Ovary (tissue), 9 donors: ENCODE measurements around the gene GATA3. TPM values are rescaled to one million over a fixed set of nuclear protein-coding genes. Genes with fewer than 3 reads are reported as not detected.

Source experiments
- DNase-seq, 5 donors: peaks; one replicate each; pipeline ENCODE4 v3.0.0-alpha.2; 2019 to 2020
- H3K27ac ChIP-seq, 2 donors: fragments of 200-600 bp; one replicate each; pipeline versions ENCODE4 v1.5.1 to v1.8.0; 2019 to 2022
- H3K27me3 ChIP-seq: fragments of 200-600 bp; one replicate; pipeline ENCODE4 v1.8.0; 2022
- H3K36me3 ChIP-seq: fragments of 200-600 bp; sonication (generic); one replicate; pipeline ENCODE4 v1.5.1; 2019
- H3K4me1 ChIP-seq: one replicate; pipeline ENCODE4 v1.8.1; 2013; ENCODE audit warnings: mild to moderate bottlenecking, moderate library complexity; ENCODE audit not compliant: insufficient read depth
- H3K4me3 ChIP-seq: fragments of 200-600 bp; sonication (generic); one replicate; pipeline ENCODE4 v1.5.1; 2017
- H3K9me3 ChIP-seq, 2 donors: fragments of 200-600 bp in 1 of 2; sonication (generic) in 1 of 2; one replicate each; pipeline versions ENCODE4 v1.5.1 to v1.8.1; 2013 to 2019; ENCODE audit warnings: mild to moderate bottlenecking in 1 of 2, moderate library complexity in 1 of 2
- CTCF ChIP-seq, 3 donors: fragments of 450-650 bp in 2 of 3; fragments of 200-600 bp in 1 of 3; IDR thresholded peaks; one replicate each; pipeline versions ENCODE4 v1.5.1 to v1.8.0; 2016 to 2022; ENCODE audit warnings: antibody characterized with exemption in 3 of 3, mild to moderate bottlenecking in 1 of 3
- EP300 ChIP-seq: sonication (generic); formaldehyde crosslinking; IDR thresholded peaks from one replicate; pipeline ENCODE4 v1.6.1; 2017; ENCODE audit warnings: antibody characterized with exemption
- POLR2A ChIP-seq: fragments of 450-650 bp; IDR thresholded peaks from one replicate; pipeline ENCODE4 v1.6.1; 2017; ENCODE audit warnings: antibody characterized with exemption, mild to moderate bottlenecking, moderate library complexity
- WGBS, 3 donors: extraction: QIAGEN DNeasy Blood & Tissue Kit in 1 of 3; methylation state at CpG; one replicate each; pipeline versions ENCODE4 v1.1.5 to v1.1.7; 2013 to 2017; 5-methylcytosine and 5-hydroxymethylcytosine counted together
- intact Hi-C, 4 donors: fragments of 100-400 bp; cut with DNase I; formaldehyde crosslinking; loops; one replicate each; pipeline versions ENCODE4 v1.11.0 to v1.15.1; 2022 to 2023
- polyA plus RNA-seq, 2 donors: library from polyadenylated mRNA; stranded (reverse); fragments of 200-250 nt in 1 of 2; fragments of 350-450 nt in 1 of 2; fragmentation: Illumina TruSeq in 1 of 2; extraction: RNeasy Lipid Tissue Mini Kit (QIAGEN cat#74804) in 1 of 2; gene quantifications; one replicate each; pipeline ENCODE4 v1.2.3, GENCODE V29; 2013 to 2014
- total RNA-seq, 7 donors: library from RNA; depleted of rRNA in 2 of 7; stranded (reverse); fragments of >200 nt in 2 of 7; fragmentation: NEBNext Ultra II Directional in 3 of 7; extraction: Animal tissue kit (Norgen Biotek cat#: 25700) in 3 of 7; gene quantifications; one replicate each; pipeline versions ENCODE4 v1.1.0 to v1.2.4, GENCODE V29; 2016 to 2023
- donor health status: DM: no; HTN: no; CAD: no; lungs with moderate emphysema.
- donor health status: DM: no; HTN: no; CAD: no.
- donor health status: Bipolar disorder and iron deficiency.
- donor health status: DM: yes; HTN: yes; CAD: no.
- donor health status: DM: no; HTN: no; CAD: no.
- donor health status: DM: yes; HTN: yes; CAD: no.

Gene GATA3
- total and polyA plus RNA-seq, 9 donors: 0.15 to 0.48 (median 0.38) TPM; not detected in 2

- H3K4me3 ChIP-seq: no peak overlapping the region
- no peaks in the 10 kb centered on the region for H3K36me3 ChIP-seq
- 38 to 53% (median 39%) methylated on average over 8 of the region's 8 CpGs for WGBS, 3 donors
- no peaks in the 10 kb centered on the region for H3K27me3 ChIP-seq
- H3K4me1 ChIP-seq: no peaks in the 10 kb centered on the region
- H3K27ac ChIP-seq: no peak overlapping the region
- DNase-seq: no peak
- intact Hi-C loops: no loop called here
- no peaks in the 10 kb centered on the region for H3K9me3 ChIP-seq
- TF ChIP-seq POLR2A: no peak
These were observed 49.1 kb downstream of the GATA3 start for GRCh38 chr10:8103543-8103942.

- WGBS, 3 donors: 50 to 72% (median 55%) methylated on average over 3 of the region's 3 CpGs
- H3K27me3 ChIP-seq: no peaks in the 10 kb centered on the region
These were observed 49.5 kb downstream of the GATA3 start for GRCh38 chr10:8104005-8104404.

GRCh38 chr10:8104721-8105120 is 50.2 kb downstream of the GATA3 start:
- Histone ChIP-seq H3K36me3 (no peaks in the 10 kb centered on the region), H3K9me3 (no peaks in the 10 kb centered on the region), H3K27ac (no peak overlapping the region), H3K4me1 (no peaks in the 10 kb centered on the region), H3K27me3 (no peaks in the 10 kb centered on the region), H3K4me3 (no peak overlapping the region)
- TF ChIP-seq POLR2A: no peak
- TF ChIP-seq CTCF (IDR thresholded peaks at IDR 0.05): no peak
- no peak for TF ChIP-seq EP300
- intact Hi-C loops: no loop called here
- 45 to 52% (median 48%) methylated on average over 7 of the region's 7 CpGs for WGBS, 3 donors
- DNase-seq: no peak

More at GRCh38 chr10:8104005-8104404, 49.5 kb downstream of the GATA3 start:
- intact Hi-C loops: no loop called here
- Histone ChIP-seq H3K4me3 (no peak overlapping the region), H3K4me1 (no peaks in the 10 kb centered on the region), H3K9me3 (no peaks in the 10 kb centered on the region), H3K27ac (no peak overlapping the region), H3K36me3 (no peaks in the 10 kb centered on the region)
- TF ChIP-seq POLR2A (no peak), CTCF (IDR thresholded peaks at IDR 0.05) (no peak), EP300 (no peak)
- DNase-seq: no peak

GRCh38 chr10:8105932-8106331 is 51.4 kb downstream of the GATA3 start:
- Histone ChIP-seq H3K27ac (no peak overlapping the region), H3K9me3 (no peaks in the 10 kb centered on the region), H3K4me3 (no peak overlapping the region), H3K36me3 (no peaks in the 10 kb centered on the region), H3K4me1 (no peaks in the 10 kb centered on the region), H3K27me3 (no peaks in the 10 kb centered on the region)
- DNase-seq: no peak
- TF ChIP-seq CTCF (IDR thresholded peaks at IDR 0.05) (no peak), EP300 (no peak), POLR2A (no peak)
- WGBS, 3 donors: 79 to 93% (median 86%) methylated on average over 2 of the region's 2 CpGs
- intact Hi-C loops: no loop called here

GRCh38 chr10:8112230-8112905 is 57.9 kb downstream of the GATA3 start:
- 78 to 84% (median 81%) methylated on average over 13 of the region's 13 CpGs for WGBS, 3 donors
- no peak overlapping the region for H3K4me3 ChIP-seq
- DNase-seq: no peak
- no peaks in the 10 kb centered on the region for H3K9me3 ChIP-seq
- no peaks in the 10 kb centered on the region for H3K27me3 ChIP-seq
- TF ChIP-seq CTCF (IDR thresholded peaks at IDR 0.05) (no peak), EP300 (no peak), POLR2A (no peak)
- H3K36me3 ChIP-seq: no peaks in the 10 kb centered on the region
- no peaks in the 10 kb centered on the region for H3K4me1 ChIP-seq
- intact Hi-C loops: no loop called here
- H3K27ac ChIP-seq: no peak overlapping the region
